HG03342 (cell line): ENCODE data around the gene TGFA.
"Not testable (repeated sequence)": the region's sequence is repeated elsewhere in the genome, so short reads cannot be mapped to it uniquely, and the experiment has no call there.

Experiments used
- ATAC-seq: cut with Tn5 transposase; IDR thresholded peaks from one replicate; pipeline ENCODE4 v1.9.1; 2021; ENCODE audit warnings: mild to moderate bottlenecking, moderate library complexity; ENCODE audit not compliant: unreplicated experiment

Gene TGFA

DNA sequence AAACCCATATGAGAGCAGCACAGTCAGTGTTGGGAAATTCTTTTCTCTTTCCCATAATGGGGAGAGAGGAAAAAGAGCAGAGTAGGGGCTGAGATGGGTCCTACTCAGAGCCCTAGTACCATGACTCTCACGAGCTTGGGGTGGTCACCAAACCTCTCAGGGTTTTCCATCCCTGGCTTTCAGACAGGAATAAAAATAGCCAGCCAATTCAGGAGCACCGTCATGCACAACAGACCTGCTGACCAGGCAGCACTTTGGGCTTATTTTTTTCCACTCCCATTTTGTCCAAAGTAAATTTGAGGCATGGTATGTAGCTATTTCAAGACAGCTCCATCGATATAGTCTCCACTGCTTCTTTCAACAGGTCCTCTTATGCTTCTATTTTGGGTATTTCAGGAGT lies 86.4 kb downstream of the TGFA start:
- no peak for ATAC-seq

DNA sequence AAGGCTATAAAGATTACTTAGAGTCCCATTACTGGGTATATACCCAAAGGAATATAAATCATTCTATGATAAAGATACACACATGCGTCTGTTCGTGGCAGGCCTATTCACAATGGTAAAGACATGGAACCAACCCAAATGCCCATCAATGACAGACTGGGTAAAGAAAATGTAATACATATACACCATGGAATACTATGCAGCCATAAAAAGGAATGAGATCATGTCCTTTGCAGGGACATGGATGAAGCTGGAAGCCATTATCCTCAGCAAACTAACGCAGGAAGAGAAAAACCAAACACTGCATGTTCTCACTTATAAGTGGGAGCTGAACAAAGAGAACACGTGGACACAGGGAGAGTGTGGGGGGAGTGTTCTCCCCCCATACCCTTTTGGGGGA lies 87.0 kb downstream of the TGFA start:
- ATAC-seq = not testable (repeated sequence)

DNA sequence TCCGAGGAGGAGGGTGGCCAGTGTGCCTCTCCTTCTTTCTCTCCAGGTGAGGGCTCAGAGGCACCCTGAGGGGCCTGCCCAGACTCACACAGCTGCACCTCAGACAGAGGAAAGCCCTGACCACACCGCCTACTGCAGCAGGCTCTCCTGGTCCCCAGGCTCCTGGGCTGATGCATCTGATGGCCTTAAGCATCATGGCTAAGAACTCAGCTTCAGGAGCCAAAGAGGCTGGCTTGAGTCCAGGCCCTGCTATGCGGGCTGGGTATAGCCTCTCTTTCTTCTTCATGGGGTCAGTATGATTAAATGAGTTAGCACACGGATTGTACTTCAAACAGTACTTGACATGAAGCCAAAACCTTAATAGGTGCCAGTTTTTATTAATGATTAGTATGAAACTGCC lies 89.6 kb downstream of the TGFA start:
- no peak for ATAC-seq

DNA sequence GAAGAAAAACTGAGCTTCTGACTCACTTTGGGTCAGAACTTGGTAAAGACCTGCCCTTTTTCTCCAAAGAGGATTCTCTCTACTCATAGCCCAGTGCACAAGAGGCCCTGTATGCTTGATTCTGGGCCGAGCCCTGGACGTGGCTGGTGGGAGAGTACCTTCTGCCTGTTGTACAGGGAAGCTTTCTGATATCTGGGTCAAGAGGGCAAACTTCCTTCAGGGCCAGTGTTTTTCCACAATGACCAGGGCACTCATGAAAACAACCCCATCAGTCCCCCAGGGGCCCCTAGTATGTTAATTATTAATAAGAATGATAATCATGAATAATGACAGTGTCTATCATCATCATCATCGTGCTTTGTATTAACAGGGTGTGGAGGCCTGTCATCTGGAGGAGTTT lies 90.0 kb downstream of the TGFA start:
- no peak for ATAC-seq

DNA sequence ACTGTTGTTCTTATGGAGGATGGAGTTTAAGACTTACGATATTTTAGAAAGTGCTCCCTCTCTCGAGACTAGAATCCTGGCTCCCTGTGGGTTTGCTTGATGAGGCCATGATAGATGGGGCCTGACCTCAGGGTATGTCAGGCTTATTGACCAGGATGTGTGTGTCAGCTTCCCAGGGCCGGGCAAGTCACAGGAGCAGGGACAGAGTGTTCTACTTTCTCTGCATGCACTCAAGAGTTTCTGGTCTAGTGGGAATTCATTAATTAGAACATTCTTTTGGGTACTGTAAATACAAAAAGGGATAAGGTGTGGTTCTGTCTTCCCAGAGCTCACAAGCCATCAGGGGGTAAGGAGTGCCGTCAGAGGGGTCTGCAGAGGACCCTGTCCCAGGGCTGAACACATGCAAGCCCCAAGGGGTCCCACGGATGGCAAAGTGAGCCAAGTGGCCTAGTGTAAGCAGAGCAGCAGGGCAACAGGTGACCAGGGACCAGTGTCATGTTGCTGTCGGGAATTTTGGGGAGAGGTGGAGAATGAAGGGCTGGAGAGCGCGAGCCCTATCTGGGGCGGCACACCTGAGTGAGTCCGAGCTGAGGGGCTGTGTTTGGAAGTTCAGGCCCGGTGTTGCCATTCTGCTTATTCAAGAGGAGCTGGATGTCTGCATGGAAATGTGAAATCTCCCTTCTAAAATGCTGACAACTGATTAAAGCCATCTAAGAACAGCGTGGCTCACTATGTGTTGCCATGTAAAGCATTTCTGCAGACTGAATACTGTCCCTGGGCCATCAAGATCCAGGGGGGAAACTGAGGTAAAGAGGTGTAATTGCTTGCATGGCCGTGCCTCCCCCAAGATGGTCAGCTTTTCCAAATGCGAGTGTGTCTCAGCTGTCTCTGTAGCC lies 91.4 kb downstream of the TGFA start:
- ATAC-seq = no peak

DNA sequence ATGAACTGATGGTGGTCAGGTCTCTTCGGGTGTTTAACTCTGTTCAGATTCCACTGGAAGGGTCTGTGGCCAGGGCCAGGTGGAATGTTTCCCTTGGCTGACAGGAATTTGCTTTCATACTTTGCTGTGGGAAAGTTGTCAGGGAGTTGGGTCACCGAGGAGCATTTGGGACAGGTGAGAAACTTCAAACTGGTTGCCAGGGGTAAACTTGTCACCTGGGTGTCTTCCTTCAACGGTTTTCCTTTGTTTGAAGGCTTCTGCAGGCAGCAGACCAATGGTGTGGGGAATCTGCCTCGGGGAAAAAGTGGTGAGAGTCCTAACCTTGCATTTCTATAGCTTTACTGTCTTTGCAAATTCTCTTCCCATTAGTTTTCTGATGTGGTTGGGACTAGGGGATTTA lies 92.2 kb downstream of the TGFA start:
- no peak for ATAC-seq

DNA sequence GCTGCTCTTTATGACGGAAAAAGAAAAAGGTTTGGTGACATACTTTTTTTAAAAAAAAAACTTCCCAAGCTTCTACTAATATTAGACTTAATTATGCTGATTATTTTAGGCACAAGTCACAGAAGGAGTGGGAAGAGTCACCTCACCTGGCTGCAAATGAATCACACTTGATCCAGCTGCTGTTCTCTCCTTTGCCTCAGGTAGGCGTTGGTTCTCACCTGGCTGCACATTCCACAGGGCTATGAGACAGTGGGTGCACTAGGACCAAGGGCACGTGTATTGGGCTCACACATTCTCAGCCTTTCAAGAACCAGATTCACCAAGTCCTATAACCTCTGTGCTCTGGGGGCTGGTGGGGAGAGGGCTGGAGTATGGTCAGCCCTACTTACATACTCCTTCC lies 93.3 kb downstream of the TGFA start:
- no peak for ATAC-seq

DNA sequence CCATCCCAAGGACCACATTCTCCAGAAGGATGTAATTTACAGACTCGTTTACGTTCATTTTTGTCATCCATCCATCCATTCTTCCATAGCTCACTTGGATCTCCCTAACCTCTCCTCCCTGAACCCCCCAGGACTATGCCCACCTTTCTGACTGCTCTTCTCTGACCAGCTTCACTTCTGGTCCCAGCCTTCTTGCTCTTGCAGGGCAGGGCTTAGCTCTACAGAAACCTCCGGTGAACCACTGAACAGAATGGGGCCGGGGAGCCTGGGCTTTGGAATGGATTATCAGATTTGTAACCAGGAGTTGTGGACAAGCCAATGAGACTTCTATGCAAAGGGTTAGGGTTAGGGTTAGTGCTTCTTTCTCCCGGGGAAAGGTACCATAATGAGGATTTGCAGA lies 95.0 kb downstream of the TGFA start:
- no peak for ATAC-seq

DNA sequence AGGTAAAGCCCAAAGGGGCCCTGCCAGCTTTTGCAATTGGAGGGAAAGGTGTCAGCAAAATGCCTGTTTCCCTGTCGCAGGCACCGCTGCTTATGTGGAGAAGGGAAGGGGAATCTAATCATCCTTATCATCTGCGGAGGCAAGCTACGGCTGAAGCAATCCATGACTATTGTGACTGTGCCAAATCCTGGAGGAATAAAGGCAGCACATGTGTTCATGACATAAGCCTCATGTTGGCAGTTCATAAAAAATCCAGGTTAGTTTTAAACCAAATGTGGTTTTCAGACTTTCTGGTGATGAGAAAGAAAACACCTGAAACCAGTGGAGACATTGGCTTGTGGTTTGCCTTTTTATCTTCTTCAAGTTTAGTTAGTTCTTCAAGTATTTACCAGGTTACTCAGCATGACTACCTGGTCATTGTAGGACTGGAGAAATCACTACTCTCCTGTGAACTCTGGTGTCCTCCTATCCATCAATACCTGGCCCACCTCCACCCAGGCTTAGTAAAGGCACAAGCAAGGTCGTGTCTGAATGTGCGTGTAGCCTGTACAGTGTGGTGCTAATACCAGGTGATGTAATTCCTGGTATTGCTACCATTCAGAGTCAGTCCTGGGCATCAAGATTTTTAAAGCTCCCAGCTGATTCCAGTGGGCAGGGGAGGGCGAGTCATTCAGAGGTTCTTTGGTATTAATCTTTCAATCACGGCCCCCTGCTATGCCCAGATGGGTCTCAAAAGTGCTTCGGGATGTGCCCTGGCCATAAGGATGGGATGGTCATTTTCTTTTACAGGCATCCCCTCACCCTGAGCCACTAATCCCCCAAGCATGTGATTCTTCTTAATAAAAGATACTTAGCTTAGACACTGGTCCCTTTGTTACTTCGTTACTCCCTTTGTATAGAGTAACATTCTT lies 96.8 kb downstream of the TGFA start:
- no peak for ATAC-seq

DNA sequence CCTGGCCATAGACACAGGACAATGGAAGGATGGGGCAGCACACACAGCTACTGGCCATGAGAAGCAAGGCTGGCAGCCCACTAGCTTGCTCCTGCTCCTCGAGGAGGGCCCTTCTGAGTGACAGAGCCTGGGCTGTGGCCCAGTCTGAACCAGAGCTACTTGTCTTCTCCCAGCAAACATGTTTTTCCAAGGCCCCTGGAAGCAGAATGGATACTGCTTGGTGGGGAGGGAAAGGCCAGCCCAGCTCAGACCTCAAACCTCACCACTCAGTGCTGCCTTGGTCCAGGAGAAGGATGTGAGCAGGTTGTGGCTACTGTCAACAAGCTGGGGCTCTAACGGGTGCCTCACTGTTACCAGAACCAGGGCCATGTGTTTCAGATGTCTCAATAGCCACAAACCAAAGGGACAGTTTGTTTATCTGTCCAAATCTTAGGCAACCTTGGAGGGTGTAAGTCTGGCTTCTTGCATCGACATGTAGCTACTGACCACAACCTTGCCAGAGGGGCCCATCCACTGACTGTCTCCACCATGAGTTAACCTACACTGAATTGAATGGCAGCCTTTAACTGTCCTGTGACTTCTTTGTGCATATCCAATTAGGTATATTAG lies 98.6 kb downstream of the TGFA start:
- no peak for ATAC-seq

DNA sequence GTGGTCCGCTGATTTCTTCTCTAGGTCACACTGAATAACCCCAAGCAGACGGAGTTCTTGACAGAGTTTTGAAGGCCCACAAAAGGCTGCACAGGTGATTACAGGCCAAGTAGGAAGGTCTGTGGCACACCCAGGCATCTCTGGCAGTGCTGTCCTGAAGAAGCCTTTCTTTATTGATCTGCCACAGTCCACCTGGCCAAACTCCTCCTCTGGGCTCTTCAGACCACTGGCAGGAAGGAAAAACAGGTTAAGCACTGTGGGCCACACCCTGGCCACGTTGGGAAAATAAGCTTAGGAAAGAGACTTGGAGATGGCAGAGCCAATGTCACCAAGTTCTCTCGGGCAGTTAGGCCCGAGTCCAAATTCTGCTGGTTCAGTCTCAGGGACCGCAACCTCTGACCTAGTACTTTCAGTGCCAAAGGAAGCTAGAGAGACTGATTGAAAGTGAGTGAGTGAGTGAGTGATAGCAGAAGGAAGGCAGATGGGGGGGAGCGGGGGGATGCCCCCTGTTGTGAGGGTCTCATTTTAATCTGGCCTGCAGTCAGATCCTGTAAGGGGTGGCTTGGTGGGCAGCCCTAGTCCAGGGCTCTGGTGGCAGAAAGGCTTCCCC lies 102.9 kb downstream of the TGFA start:
- no peak for ATAC-seq

DNA sequence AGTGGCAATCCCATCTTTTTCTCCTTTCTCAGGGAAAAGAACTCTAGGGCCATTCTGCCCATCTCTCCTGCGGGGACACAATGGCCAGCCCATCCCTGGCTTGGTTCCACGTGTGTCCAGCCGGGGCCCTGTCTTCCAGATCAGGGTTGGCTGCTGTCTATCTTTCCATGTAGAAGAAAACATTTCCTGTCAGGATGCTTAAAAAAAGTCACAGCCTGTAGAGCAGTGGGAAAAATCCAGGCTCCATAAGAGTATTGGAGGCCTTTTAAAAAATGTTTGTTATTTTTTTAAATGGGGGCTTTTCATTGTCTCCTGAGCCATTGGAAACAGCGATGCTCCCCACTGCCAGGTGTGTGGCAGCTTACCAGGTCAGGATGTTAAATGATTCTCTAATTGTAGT lies 105.6 kb downstream of the TGFA start:
- ATAC-seq = no peak

DNA sequence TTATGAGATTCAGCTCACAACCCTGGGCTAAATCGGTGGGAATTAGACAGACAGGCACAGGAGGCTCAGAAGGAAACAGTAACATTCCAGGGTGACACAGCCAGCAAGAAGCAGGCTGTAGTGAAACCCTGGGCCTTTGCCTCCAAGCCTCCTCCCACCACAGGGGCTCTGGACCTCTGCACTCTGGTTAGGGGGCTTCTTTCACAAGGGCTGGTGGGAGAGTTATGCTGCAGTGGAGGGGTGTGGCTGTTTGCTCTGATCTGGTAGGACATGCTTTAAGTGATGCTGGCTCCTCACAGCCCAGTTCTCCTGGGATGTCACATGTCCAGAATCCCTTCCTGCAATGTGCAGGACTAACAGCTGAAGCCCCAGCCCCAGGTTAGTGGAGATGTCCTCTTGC lies 109.9 kb downstream of the TGFA start:
- no peak for ATAC-seq

DNA sequence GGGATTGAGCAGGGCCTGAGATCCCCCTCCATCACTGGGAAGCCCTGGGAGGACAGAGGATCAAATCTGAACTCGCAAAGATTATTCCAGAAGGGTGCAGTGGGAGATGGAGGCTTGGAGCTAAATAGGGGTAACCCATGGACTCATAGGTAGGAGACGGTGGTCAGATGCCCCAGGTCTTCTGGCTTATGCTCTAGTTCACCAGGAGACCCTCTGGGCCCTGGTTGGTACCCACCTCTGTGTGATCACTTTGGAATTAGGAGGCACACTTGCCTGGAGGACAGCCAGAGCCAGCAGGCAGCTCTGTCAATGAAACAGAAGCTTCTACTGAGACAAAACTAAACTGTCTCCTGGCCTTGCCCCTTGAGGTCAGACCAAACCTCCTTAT lies 110.6 kb downstream of the TGFA start:
- ATAC-seq = no peak

DNA sequence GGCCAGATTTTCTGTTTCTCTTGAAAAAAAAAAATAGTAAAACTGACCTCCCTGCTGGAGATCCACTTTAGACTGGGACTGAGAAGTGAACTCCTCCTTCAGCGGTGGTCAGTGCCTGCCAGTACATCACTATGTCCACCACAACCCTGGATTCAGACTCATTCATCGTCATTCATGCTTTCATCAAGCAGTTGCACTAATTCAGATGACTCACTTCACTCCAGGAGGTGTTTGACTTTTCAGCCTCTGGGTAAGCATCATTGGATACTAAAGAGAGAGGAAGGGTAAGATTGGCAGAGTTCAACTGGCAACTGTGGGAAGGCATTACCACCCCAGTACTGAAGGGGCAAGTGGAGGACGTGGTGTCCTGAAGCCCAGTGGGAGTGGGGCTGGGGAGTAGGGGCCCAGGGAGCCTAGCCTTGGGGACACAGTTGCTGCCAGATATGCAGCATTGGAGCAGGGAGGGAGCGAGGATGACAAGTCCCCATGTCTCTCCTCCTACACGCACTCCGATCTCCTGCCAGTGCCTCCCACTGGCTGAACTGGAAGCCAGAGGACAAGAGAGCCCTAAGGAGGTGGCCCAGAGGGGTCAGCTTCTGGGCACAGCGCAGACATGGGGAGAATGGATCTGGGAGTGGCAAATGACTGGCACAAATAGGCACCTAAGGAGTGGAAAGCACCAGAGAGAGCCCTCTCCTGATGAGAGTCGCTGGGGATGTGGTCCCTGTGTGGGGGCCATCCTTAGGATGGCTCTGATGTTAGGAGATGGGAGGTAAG lies 111.1 kb downstream of the TGFA start:
- ATAC-seq = no peak

DNA sequence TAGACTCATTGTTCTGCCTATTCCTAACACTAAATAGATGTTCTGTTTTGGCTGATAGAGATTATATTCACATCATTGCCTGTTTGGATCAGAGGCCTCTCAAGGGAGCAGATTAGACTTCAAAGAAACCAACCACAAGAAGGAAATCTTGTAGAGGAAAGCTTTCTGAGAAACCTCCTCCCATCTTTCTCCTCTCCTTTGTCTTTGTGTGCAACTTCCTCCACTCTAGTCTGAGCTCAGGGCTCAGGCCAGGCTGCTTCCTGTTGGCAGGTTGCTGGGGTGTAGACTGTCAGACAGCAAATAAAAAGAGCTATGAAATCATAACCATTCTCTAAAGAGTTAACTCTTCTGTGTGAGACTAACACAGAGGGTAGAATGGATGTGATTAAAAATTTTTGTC lies 113.0 kb downstream of the TGFA start:
- ATAC-seq = no peak

DNA sequence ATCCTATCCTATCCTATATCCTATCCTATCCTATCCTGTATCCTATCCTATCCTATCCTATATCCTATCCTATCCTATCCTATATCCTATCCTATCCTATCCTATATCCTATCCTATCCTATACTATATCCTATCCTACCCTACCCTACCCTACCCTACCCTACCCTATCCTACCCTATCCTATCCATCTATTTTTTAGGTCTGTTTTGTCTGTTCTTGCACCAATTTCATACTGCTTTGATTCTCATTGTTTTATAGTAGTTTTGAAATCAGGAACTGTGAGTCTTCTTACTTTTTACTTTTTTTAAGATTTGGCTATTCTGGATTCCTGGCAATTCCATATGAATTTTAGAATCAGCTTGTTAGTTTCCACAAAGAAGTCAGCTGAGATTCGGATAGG lies 118.5 kb downstream of the TGFA start:
- no peak for ATAC-seq

DNA sequence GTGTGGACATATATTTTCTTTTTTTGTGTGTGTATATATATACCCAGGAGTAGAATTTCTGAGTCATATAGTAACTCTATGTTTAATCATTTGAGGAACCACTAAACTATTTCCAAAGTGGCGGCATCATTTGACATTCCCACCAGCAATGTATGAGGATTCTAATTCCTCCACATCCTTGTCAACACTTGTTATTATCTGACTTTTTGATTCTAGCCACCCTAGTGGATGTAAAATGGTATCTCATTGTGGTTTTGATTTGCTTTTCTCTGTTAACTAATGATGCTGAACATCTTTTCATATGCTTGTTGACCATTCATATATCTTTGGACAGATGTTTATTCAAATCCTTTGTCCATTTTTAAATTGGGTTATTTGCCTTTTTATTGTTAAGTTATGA lies 120.3 kb downstream of the TGFA start:
- ATAC-seq = no peak

DNA sequence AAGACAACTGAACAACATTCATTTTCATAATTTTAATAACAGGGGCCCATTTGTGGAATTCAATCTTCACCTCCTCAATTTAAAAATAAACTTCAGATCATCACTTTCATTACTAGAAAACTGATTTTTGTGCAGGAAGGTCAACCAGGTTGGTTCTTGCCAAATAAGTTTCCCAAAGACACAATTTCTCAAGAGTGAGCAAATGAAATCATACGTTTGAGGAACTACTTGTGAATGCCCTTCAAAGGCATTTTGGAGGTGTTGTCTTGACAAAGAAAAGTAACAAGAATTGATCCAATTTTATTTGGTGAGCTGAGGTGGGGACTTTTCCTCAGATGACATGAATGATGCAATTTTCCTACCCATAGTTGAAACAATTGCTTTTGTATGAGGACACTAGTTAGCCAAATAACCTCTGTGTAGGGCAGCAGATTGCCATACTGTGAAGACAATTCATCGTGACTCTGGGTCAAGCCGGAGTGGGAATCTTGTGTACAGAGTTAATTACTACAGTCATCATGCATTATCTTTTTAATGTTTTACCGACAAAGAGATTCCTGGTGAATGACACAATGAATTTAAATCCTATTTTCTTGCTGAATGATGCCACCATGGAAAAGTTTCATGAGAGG lies 121.8 kb downstream of the TGFA start:
- no peak for ATAC-seq

DNA sequence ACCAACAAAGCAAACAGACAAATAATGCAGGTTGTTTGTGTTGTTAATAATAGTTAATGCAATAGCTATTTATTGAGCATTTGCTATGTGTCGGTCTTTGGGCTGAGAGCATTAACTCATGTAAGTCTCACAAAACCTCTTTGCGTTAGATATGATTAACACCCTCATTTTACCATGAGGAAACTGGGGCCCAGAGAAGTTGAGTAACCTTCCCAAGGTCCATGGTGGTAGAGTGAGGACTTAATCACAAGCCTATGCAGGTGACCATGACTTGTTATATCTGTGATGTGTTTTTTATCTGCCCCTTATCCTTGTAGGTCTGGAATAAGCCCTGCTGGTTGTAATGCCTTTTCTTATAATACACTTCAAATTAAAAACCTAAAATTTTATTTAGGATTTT lies 127.3 kb downstream of the TGFA start:
- no peak for ATAC-seq
